ENCODE data around the gene SPATS2.

- TF ChIP-seq CTCF (IDR thresholded peaks at IDR 0.05): no peak
- TF ChIP-seq POLR2A (IDR thresholded peaks at IDR 0.05): no peak
These were observed 182.8 kb downstream of the SPATS2 start for GRCh38 chr12:49549735-49550692.

Data from heart left ventricle (tissue), 13 donors.